Endothelial cell of hepatic sinusoid (primary cell): ENCODE results near the gene AHDC1.

Experiments
- in situ Hi-C: cut with HindIII; loops from 2 replicates; pipeline ENCODE4 v1.10.0; 2017; ENCODE audit warnings: low sequenced_read_pairs

AHDC1 gene

DNA sequence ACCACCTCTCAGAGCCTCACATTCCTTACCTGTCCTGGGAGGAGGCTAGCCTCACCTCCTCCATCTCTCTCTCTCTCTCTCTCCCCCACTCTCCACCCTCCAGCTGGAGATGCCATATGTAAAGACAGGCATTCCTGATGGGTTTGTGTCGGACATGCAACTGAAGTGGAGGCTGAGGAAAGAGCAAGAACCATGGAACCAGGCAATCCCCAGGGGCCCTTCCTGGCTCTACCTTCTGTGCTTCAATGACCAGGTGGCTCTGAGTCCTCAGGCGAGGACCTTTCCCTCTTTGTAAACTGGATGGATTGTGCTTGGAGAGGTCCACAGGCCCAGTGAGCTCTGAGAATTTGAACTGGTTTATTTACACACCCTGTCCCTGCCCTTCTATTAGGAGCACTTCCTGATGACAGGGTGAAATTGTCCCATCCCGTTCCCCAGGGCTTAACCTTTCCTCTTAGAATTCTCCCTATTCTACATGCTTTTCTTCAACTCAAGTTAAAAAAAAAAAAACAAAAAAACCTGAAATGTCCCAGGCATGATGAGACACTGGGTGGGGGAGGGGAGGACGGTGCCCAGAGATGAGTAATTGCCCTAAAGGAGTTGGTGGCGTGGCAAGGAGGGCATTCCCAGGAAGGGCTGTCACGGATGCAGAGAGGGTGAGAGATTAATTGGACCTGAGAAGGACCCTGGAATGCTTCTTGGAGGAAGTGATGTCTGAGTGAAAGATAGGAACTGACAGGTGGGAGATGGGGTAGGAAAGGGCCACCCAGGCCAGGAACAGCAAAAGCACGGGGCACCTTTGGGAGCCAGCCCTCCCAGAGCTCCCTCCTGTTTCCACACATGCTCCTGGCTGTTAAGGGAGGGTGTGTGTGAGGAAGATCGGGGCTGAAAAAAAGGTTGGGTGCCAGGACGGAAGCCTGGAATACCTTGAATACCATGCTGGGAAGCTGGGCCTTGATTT, 63.8 kb downstream of the AHDC1 start:
- in situ Hi-C loops = loop anchor here (10.0 kb wide), 1 partner anchor 55 kb away; no protein-coding TSS in a partner anchor

DNA sequence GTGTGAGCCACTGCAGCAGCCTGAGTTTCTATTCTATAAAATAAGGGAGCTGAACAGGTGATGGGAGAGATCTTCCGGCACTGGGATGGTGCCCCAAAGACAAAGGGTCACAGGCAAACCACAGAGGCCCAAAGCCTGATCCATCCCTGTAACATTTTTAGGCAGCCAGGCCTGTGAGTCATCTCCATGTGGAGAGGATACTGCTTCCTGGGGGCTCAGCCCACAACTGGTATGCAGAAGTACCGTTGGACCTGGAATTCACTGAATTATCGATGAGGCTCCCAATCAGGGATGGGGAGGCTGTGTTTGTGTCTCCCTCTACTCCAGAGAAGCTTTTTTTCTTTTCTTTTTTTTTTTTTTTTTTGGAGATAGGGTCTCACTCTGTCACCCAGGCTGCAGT, 65.2 kb downstream of the AHDC1 start:
- in situ Hi-C loops = loop anchor here (10.0 kb wide), 1 partner anchor 54 kb away; no protein-coding TSS in a partner anchor

DNA sequence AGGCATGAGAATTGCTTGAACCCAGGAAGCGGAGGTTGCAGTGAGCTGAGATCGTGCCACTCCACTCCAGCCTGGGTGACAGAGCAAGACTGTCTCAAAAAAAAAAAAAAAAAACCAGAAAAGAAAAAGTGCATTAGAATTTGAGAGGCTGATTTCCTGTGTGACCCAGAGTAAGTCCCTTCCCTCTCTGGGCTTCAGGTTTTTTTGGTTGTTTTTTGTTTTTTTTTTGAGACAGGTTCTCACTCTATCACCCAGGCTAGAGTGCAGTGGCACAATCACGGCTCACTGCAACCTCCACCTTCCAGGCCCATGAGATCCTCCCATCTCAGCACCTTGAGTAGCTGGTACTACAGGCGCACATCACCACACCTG, 65.7 kb downstream of the AHDC1 start:
- in situ Hi-C loops = loop anchor here (10.0 kb wide), 1 partner anchor 53 kb away; no protein-coding TSS in a partner anchor

DNA sequence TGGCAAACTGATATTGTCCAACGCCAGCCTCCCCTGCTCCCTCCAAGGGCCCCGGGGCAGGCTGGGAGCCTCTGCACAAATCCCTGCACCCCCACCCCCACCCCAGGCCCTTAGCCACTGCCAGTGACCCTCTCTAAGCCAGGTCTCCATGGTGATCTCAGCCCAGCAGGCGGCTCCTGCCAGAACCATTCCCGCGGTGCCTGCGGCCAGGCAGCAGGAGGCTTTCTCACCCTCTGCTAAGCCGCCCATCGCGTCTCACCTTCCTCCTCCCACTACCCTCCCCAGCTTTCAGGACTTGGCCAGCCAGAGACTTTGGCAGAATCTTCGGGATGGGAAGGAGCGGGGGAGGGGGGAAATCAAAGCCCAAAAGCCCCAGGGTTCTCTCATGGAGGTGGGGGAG, 67.2 kb downstream of the AHDC1 start:
- in situ Hi-C loops = loop anchor here (10.0 kb wide), 1 partner anchor 52 kb away; no protein-coding TSS in a partner anchor

DNA sequence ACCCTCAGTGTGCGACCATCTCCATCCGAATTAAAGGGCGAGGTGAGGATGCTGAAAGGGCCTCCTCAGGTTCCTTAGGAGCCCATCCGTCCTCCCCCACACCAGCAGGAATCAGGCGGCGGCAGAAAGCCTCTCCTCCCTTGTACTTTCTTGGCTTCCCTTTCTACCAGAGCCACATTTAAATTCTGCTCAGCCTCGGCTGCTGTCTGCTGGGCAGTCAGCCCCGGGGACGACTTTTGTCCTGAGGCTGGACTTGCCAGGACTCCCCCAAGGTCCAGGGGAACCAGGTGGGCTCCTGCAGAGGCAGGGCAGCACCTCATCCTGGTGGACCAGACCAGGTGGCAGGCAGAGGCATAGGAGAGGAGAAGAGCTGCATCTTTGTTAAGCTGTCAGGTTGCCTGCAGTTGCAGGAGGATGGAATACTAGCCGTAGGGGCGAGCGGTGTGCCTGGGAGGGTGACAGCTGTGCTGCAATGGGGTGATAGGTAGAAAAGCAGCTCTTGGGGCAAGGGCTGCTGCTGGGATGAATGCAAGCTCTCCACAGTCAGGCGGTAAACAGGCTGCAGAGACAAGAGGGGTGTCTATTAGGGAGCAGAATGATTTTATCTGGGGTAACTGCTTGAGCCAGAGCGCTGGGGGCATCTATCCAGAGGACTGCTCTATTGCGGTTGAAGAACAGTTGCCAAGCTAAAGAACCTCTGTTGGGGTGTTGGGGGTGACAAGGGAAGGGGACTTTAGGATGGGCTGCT, 67.8 kb downstream of the AHDC1 start:
- in situ Hi-C loops = loop anchor here (10.0 kb wide), 1 partner anchor 51 kb away; no protein-coding TSS in a partner anchor

DNA sequence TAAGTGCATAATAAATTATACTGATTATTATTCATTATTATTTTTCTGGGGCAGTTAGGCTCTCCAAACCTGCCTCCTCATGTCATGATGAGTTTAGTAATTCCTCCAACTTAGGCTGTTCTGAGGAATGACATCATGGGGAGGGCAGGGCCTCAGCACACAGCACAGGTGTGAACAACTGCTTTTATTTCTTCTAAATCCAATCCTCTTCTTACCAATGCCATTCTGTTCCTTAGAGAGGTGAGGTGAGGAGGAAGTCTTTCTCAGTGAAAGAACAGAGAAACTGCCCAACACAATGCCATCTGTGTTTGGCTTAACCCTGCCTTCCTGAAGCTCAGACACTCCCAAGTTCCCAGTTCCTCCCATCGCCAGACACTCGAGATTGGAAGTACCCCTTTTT, 68.6 kb downstream of the AHDC1 start:
- in situ Hi-C loops = loop anchor here (10.0 kb wide), 1 partner anchor 51 kb away; no protein-coding TSS in a partner anchor

DNA sequence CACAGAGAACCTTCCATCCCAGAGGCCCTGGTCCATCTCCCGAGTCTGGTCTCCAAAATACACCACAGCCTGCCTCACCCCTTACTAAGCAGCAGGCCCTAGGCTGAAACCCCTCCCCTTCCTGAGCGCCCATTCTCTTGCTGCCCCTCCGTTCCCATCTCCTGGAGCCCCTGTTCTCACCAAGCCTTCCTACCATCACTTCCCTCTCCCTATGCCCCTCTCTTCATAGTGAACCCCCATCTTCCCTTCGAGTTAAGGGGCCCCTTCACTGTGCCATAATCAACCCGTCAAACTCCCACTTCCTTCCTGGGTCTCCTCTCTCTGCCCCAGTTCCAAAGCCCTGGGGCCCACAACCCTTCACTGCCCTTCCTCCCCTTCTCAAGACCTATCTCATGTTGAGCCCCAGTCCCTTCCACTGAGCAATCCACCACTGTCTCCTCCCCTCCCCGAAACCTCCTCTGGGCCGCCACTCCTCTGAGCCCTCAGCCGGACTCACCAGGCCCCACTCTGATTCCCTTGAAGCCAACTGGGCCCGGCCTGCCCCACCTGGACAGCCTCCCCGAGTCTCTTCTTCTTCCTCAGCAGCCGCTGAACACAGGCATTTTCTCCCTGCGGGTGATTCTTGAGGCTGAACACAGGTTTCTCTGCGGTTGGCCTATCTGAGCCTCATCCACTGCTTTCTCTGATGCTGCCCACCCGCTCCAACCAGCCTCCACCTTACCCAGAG, 71.8 kb downstream of the AHDC1 start:
- in situ Hi-C loops = loop anchor here (10.0 kb wide), 1 partner anchor 47 kb away; no protein-coding TSS in a partner anchor

DNA sequence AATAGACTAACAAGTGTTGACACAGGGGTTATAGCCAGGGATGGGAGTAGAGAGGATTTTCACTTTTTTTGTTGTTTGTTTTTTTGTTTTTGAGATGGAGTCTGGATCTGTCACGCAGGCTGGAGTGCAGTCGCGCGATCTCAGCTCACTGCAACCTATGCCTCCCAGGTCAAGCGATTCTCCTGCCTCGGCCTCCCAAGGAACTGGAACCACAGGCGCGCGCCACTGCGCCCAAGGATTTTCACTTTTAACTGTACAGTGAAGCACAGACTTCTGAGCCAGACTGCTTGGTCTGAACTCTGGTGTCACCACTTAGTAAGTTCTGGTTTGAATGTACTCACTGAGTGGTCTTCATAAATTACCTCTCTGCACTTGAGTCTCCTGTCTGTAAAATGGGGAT, 73.8 kb downstream of the AHDC1 start:
- in situ Hi-C loops = loop anchor here (10.0 kb wide), 1 partner anchor 45 kb away; no protein-coding TSS in a partner anchor

DNA sequence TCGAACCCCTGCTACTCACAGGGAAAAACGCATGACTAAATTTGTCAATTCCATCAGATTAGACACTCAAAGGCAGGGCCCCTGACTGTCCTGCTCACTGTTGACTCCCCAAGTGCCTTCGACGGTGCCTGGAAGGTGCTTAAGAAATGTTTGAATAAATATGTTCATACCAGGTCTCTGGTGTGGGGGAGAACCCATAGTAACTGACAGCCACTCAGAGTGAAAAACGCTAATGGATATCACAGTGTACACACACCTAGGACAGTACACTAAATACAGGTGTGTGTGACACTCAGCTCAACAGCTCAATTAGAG, 74.3 kb downstream of the AHDC1 start:
- in situ Hi-C loops = loop anchor here (10.0 kb wide), 1 partner anchor 45 kb away; no protein-coding TSS in a partner anchor

DNA sequence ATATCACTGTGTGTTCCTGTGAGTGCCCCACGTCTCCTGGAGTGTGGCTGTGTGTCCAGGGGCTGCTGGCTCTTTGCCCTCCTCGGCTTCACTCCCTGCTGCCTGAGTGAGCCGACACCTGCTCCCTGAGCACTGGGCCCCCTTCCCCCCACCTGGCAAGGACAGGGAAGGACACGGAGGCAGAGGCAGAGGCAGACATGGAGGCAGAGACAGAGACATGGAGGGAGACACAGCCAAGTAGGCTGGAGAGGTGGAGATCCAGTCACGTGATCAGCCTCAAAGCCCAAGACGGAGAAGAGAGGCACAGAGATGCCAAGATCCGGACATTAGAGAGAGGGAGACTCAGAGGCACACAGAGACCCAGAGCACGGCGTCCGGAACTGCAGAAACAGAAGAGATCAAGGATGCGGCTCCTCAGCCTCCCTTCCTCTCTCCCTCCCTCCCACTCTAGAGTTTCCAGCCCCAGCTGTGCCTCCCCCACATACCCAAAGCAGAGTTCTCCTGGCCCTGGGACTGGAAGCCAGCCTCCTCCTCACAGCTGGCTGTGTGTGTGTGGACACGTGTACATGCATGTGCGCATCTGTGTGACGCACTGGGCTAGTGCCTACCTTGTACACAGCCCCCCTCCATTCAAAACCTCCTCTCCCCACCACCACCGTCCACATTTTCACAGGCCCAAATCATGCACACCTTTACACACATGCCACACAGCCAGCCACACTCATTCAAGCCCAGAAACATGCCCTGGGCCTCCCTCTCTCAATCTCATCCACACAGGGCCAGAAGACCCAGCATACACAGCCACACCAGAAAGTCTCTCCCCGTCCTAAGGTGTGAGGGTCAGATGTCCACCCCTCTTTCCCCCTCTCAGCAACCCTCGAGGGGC, 74.9 kb downstream of the AHDC1 start:
- in situ Hi-C loops = no loop called here

DNA sequence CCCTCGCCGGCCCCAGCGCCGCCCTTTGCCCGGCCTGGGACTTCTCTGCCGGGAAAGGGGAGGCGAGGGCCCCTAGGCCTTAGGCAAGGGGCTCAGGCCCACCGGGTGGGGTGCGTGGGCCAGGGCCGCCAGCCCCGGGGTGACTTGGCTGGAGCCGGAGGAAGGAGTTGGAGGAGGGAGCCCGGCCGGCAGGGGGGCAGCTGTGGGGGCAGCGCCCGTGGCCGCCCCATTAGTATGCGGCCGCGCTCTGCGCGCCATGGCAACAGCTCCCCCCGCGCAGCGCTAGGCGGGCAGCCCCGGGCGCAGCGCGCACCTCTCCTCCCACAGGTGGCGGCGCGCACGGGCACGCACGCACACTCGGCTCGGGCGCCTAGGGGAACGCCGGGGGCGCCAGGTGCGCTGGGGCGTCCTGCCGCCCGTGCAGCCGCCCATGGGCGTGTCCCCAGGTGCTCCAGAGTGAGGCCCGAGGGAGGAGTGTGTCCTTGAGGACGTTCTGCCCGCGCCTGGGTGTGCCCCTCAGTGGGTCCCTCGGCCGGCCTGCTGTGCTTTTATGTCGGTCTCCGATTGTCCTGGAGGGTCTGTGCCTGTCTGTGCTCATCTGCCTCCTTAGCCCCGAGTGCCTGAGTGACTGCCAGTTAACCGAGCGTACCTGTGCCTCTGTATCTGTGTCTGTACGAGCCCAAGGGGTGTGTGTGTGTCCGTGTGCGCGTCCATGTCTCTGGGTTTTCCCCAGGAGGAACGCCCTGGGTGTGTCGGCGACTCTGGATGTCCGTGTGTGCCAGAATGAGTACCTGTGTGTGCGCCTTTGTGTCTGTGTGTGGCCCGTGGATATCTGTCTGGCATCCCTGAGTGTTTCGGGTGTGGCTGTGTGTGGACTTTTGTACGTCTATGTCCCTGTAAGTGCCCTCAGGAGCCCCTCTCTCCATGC, 75.8 kb downstream of the AHDC1 start:
- in situ Hi-C loops = no loop called here

DNA sequence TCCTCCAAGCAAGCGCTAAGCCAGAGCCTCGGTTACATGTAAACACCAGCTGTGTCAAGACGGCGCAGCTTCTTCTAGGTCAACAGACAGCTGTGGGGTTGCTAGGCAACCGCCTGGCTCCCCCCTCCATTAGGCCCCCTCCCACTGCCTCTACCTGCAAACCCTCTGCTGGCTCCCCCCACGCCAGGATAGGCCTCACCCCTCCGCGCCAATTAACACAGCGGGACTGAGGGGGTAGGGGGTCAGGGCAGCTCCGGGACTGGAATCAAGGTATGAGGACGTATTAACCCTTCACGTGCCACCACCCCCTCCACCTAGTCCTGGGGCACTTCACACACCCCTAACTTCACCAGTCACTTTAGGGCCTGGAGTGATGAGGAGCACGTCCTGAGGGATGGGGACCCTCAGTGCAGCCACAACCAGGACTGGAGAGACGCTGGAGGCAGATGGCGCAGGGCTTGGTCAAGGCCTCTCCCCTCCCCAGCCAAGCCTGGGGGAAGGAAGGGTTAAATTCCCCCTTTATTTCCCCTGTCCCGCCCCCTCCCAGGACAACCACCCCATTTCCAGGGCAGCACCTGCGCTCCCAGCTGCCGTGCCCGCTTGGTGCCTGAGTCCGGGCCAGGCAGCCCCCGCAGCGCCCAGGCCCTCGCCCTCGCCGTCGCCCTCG, 76.6 kb downstream of the AHDC1 start:
- in situ Hi-C loops = no loop called here

DNA sequence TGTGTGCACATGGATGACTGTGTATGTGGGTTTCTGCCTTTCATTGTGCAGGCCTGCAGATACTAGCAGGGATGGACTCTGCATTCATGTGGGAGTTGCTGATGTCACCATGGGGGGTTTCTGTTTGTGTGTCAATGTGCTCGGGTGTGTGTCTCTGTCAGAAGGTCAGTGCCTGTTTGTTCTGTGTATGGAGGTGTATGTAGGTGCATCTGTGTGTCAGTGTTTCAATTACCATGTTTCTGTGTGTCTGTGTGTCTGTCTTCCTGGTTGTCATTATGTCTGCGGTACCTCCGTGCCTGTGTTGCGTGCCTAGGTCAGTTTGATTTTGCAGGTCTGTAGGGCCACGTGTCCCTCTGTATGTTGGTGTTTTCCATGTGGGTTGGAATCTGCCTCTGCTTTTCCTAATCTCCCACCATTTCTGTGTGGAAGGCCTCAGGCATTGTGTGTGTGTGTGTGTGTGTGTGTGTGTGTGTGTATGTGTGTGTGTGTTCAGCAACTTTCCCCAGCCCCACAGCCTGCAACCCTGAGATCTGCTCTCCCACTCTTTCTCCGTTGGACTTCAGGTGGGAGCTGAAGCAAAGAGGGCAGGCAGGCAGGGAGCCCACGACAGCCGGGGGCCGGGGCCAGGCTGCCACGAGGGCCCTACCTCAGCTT, 77.2 kb downstream of the AHDC1 start:
- in situ Hi-C loops = no loop called here

DNA sequence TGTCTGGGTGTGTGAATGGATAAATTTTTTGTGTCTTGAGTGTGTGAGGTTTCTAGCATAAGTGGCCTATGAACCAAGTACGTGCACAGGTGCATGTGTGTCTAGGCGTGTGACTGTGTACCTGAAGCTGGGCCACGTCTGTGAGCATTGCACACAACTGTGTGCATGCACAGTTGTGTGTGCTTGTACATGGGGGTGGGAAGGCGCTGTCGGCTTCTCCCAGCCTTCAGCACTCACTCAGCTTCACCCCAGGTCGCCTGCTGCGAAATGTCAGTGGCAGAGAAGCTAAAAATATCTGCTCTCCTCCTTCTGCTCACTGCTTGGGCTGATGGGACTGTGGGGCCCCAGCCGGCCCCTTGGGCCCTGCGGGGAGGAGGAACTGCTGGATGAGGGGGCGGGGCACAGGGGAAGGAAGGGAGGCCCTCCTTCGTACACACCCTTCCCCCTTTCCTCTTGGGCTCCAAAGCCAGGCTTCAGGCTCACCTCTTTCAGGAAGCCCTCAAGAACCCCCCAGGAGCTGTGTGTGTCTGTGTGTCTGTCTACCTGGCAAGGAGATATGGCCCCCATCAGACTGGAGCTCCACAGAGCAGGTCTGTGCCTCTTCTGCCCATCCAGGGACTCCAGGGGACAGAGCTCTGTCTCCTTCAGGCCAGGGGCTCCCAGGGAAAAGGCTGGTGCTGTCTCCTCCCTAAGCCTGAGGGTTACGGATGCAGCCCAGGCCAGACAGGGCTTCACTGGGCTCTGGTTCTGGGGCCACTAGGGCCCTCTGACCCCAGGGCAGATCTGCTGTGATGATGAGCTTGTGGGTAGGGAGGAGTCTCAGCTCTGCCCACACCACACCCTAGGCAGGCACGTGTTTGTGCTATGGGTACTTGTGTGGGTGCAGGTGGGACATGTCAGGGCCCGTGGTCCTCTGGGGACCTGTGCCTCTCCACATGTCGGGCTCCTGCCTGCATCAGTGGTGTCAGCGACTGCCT, 78.4 kb downstream of the AHDC1 start:
- in situ Hi-C loops = no loop called here

DNA sequence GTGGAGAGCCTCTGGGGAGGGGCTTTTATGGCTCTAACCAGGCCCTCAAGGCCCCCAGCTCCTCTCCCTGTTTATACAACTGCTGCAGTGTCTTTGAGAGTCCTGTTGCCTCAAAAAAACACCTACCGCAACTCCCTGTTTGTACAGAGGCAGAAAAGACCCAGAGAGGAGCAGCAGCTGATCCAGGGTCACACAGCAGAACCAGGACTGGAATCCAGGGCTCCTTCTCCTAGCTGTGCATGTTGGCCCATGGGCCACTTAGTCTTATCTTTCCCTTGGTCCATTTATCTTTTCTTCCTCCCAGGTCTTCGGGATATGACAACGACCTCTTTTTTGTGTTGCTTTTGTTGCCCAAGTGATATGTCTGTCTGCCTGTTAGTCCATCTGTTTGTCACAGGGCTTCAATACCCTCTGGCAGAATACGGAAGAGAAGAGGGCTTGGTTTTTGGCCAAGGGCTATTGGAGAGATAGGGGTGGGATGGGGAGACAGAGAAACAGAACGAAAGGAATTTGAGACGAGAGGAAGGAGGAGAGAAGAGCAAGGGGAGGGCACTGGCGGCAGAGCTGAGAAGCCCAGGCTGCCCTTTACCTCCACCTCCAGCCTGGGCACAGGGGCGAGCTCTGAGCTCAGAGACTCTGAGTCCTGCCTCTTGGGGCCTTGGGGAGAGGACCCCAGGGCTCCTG, 80.5 kb downstream of the AHDC1 start:
- in situ Hi-C loops = no loop called here
